Activated CD4-positive, alpha-beta T cell treated with anti-CD3 and anti-CD28 coated beads for 24 hours (primary cell): ENCODE results near the gene MRGPRG.
"Not testable (repeated sequence)": the region's sequence is repeated elsewhere in the genome, so short reads cannot be mapped to it uniquely, and the experiment has no call there.

ENCODE experiments used
- DNase-seq, 2 donors: peaks; one replicate each; pipeline ENCODE4 v3.0.0-alpha.2; 2020; ENCODE audit warnings: low read depth in 2 of 2

MRGPRG gene

GRCh38 chr11:3176487-3176886 is 42.1 kb downstream of the MRGPRG start:
- DNase-seq: no peak

- no peak for DNase-seq
Measured at GRCh38 chr11:3175194-3175593, 43.4 kb downstream of the MRGPRG start.

- DNase-seq: no peak
Measured at GRCh38 chr11:3174387-3174786, 44.2 kb downstream of the MRGPRG start.

GRCh38 chr11:3173795-3174194 is 44.8 kb downstream of the MRGPRG start:
- no peak for DNase-seq

- no peak for DNase-seq
Measured at GRCh38 chr11:3171931-3172560, 46.6 kb downstream of the MRGPRG start.

GRCh38 chr11:3170756-3171650 is 47.6 kb downstream of the MRGPRG start:
- no peak for DNase-seq

GRCh38 chr11:3170044-3170755 is 48.4 kb downstream of the MRGPRG start:
- DNase-seq: no peak

- peak in 1 of 2 donors; percentile 22 for DNase-seq
Measured at GRCh38 chr11:3169255-3170043, 49.2 kb downstream of the MRGPRG start.

- not testable (repeated sequence) for DNase-seq
Measured at GRCh38 chr11:3168742-3169254, 49.8 kb downstream of the MRGPRG start.
